Dermis blood vessel endothelial cell (primary cell): ENCODE results near the gene BICD1. TPM values are rescaled to one million over a fixed set of nuclear protein-coding genes. Genes with fewer than 3 reads are reported as not detected.

Experiments
- DNase-seq: peaks from one replicate; pipeline ENCODE4 v3.0.0; 2010
- total RNA-seq: library from RNA; depleted of rRNA; stranded (reverse); fragments of >200 nt; gene quantifications from 2 replicates; pipeline ENCODE4 v1.2.3, GENCODE V29; 2014

The BICD1 gene
- total RNA-seq, 1 donor from 2014 or later, result 14.8 TPM

DNA sequence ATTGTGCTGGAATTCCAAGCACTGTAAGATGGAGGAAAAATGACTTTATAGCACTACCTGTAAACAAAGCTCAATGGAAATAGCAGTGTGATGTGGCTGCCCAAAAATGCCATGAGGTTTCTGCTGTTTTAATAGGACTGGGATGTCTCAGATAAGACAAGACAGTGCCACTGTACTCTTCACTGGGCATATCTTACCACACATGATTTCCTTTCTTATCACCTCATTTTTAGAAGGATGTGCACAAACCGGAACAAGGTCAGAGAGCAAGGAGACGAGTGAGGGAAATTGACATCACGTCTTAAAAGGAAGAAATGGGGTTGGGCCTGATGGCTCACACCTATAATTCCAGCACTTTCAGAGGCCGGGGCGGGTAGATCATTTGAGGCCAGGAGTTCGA lies 254.3 kb downstream of the BICD1 start:
- DNase-seq, result no peak

DNA sequence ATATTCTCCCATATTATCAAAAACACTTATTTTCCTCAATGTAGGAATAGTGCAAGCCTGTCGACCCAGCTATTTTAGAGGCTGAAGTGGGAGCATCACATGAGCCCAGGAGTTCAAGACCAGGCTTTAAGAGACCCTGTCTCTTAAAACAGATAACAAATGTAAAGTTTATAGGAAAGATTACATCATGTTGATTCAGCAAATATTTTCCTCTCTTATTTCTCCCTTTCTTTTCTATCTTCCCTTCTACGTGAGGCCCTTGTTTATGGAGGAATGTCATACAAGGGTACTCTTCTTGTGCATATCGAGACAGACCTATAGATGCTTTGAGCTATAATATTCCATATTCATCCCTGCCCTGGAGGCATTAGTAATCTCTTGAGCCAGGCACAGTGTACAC lies 256.2 kb downstream of the BICD1 start:
- no peak for DNase-seq

DNA sequence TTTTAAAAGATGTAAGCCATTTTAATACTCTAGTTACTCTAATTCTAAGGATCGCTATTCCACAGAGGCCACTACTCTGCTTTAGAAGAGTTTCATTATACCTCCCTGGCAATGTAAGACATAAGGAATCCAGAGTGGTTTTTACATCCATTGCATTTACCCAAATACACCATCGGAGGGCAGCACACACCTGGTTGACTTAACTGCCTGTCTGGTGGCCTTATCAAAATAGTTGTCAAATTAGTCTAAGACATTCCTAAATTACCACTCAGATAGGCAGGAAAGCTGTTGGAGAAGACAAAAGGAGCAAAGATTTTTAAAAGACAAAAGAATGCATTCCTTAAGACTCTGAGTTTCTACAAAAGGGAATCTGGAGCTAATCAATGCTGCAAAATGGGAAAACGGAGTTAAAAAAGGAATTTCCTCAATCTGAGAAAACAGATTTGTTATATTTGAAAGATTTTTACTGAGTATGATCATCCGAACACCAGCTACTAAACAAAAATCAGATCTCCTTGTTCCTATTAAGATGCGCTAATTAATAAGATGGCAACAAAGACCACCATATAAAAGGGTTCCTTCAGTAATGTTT lies 258.9 kb downstream of the BICD1 start:
- peak; percentile 91 for DNase-seq

DNA sequence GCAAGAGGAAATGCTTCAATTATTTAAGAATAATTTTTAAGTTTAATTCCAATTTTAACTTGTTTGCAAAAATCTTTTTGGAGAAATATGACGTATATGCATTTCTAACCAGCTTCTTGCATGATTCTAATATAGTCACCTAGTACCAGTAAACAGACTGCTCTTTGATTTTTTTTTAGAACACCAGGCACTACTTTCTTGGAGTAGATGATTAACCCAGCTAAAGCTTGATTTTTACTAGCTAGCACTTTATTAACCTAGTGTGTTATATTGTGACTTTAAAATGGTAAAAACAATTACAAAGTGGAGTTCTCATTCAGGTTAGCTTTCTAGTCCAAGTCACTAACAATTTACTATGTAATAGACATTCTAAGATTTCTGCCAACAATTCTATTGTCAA lies 260.1 kb downstream of the BICD1 start:
- no peak for DNase-seq

DNA sequence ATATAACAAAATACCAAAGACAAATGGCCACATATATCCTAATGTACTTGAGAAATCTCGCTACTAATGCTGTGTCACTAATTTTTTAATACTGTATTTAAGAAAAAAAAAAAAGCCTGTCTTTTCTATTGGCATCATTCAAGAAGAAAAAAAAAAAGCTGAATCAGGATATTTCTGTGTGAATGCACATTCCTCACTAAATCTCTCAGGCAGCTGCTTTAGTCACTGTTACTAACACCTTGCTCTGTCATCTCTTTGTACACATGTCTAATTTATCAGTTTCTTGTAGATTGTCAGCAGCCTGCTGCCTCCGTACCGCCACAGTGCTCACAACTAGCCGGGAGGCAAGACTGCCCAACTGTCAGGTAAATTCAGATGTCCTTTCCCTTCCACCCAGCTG lies 260.7 kb downstream of the BICD1 start:
- no peak for DNase-seq

DNA sequence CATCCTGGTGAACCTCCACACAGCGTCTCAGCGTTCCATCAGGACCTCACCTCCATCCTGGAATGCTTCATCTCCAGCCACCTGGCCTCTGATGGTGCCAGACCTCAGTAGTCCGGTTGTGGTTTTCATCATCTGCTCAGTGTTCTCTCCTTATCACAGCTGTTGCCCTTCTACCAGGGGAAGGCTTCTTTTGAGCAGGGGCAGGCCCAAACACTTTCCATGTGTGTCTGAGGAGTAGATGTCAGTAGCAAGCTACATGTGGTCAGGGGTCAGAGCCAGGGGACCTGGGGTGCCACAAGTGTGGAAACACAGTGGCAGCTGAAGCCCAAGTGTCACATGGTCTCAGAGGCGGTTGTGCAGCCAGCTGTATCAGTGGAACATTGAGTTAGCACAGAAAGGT lies 262.6 kb downstream of the BICD1 start:
- DNase-seq, result no peak

DNA sequence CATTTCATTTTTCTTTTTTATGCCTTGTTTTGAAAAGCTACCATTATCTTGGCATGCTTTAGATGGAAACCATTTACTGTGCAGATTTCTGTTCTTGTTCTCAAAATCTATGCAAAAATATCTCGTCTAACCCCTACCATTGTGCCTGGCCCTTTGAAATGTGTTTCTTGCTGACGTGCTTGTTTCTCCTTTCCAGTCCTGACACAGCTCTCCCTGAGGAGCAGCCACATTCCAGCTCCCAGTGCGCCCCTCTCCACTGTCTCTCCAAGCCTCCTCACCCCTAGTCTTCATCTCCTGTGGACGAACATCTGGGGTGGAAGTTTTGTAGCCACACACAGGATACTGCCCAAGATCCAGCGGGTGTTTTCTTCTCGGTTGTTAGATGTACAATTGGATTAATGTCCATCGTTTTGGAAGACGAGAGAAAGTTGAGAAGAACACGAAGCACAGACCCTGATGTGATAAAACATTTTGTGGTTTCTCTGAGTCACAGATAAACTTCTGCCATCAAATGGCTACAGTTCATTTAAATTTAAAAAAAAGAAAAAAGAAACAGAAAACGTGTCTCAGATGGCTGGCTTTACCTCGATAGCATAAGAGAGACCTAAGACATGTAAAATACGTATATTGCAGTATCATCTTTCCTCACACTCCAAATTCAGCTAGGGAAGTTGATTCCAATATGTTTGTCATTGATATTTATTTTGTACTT lies 270.9 kb downstream of the BICD1 start:
- no peak for DNase-seq

DNA sequence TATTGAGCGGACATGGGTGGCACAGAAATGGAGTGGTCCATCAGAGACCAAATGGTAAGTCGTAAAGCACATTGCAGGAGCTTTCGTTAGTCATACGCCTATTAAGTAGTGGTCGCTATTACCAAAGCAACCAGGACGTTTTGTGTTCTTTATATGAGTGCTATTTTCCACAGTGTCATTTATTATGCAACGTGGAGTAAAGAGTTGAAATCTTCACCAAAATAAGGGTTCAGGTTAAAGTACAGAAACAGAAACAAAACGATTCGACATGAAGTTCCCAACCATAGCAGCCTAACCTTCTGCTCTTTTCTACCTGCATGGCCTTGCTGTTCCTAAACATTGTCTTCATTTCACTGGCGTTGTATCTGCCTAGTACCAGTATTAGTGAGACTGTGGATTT lies 272.6 kb downstream of the BICD1 start:
- DNase-seq, result no peak

DNA sequence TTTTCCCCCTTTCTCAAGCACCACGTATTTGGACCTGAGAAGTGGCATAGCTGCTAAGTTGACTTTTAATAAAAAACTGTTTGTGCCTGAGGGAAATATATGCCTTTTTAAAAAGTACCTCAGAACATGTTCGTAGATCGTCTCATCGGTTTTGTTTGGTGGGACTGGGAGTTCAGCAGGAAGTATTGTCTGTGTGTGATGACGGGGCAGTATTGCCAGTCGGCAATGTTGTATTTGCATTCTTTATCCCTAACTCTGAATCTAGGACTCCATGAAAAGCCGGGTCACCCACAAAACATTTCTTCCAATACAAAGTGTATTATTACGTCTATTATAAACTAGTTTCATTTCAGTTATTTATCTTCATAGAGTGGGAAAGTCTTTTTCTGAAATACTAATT lies 273.0 kb downstream of the BICD1 start:
- no peak for DNase-seq

DNA sequence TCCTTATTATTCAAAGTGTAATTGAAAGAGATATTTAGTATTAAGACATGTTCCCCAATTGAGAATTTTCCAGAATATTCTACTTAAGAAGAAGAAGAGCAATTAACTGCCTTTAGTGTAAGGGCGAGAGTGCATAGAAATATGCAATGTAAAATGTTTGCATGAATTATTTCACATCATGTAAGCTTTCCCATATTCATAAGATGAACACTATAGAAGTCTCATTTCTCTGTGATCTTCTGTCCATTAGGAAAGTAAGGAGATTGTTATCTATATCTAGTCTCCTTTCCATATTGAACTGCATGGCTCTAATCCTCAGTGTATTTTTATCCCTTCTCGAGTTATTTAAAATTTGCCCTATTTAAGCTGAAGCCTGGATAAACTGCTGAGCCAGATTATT lies 275.6 kb downstream of the BICD1 start:
- DNase-seq, result no peak

DNA sequence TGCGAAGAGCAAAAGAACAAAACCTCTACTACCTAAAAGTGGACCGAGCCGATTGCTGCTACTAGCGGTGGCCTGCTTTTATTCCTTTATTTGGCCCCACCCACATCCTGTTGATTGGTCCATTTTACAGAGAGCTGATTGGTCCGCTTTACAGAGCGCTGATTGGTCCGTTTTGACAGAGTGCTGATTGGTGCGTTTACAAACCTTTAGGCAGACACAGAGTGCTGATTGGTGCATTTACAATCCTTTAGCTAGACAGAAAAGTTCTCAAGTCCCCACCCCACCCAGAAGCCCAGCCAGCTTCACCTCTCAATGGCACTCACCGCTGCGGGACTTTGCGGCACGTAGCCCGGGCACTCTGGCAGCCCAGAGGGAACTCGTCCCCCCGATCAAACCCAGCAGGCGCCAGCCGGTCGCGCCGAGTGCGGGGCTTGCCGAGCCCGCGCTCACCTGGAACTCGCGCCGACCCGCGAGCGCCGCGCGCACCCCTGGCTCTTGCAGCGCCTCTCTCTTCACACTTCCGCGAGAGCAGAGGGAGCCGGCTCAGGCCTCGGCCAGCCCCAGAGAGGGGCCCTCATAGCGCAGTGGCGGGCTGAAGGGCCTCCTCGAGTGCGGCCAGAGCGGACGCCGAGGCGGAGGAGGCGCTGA lies 284.0 kb downstream of the BICD1 start:
- peak; percentile 41 for DNase-seq

DNA sequence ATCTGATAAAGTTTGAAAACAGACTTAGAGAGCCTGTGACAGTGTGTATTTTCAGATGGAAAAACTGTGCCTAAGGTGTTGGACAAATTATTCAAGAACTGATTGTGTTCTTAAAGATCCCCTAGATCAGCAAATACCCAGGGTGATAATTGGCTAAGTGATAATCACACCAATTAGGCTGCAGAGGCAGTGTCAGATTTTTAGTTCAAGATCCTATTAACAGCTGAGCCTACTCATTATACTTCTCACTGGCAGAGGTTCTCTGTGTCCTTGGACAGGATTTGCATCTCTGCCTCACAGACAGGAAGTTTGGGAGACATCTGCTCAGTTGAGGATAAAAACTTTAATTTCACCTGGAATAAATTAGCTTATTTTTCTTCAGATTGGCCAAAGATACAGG lies 288.4 kb downstream of the BICD1 start:
- no peak for DNase-seq

DNA sequence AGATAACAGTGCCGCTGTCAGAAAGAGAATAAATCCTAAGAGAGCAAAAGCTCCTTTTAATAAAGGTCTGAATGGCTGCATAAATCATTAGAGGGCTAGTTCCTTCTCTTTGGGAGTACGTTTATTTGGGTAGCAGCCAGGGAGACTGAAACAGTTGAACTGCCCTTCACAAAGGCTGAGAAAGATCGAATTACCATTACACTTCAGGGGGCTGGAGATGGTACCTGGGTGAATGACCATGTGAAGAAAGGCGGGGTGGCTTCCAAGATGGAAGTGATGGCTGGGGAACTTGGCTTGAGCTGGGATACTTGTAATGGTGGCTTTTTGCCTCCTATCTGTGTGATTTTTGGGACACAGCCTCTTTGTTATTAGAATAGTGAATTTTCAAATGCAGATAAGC lies 291.0 kb downstream of the BICD1 start:
- DNase-seq, result no peak

DNA sequence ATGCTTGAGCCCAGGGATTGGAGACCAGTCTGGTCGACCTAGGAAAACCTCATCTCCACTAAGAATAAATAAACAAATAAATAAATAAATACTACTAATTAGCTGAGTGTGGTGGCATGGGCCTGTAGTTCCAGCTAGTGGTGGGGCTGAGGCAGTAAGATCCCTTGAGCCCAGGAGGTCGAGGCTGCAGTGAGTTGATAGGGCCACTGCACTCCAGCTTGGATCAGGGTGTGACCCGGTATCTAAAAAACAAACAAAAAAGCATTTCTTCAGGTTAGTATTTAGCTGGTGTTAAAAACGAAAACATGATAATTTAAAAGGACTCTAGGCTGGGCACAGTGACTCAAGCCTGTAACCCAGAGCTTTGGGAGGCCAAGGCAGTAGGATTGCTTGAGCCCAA lies 291.5 kb downstream of the BICD1 start:
- no peak for DNase-seq

DNA sequence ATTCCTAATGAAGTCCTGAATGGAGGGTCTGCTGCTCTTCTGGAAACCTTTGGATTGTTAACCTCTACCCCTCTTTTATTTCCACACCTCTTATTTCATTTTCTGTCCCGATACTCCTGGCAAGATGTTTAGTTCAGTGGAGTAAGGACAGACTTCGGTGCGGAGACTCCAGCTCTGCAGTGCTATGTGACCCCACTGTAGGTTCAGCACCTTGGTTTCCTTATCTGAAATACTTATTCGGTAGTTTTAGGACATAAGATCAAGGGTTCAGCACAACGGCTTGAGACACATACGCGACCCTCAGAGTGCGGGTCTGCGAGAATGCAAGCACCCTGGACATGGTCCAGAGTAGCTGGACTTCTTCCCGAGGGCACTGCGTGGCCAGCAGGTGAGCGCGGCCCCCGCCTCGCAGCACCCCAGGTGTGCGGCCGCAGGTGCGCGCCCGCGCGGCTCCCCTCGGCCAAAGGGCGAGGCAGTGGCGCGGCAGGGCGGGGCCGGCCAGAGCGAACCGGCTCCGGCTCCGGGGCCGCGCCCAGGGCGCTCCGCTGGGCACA lies 292.2 kb downstream of the BICD1 start:
- DNase-seq, result peak; percentile 15

DNA sequence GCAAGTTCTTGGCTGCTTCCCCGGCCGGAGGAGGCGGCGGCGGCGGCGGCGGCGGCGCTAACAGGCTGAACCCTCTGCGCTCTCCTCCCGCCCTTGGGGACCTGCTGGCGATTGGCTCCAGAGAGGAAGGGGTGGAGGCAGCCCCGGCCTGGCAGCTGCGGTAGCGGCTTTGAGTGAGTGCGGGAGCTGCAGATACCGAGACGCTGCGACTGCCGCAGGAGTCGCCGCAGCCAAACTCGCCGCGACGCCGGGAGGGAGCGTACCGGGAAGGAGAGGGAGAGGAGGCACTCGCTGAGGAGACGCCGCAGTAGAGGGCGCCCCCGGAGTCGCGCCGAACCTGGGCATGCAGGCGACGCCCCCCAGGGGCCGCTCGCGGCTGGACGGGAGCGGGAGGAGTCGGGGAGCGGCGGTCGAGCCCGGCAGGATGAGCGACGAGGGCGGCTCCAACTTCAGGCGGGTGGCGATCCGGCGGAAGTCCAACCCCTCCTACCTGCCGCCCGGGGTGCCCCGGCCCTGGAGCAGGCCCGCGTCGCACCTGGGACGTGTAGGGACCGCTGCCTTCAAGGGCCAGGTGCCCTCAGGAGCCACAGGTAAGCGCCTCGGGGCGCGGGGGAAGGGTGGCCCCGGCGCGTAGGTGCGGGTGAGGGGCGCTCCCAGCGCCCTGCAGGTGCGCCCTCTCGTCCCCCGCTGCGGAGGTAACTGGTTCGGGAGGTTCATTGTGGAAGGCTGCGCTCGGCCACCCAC lies 292.9 kb downstream of the BICD1 start, which contains the start of gene FGD4:
FGD4 (plus strand) TSS at position 189 of the 744 bp plus-strand sequence.
- DNase-seq, result peak; percentile 92

DNA sequence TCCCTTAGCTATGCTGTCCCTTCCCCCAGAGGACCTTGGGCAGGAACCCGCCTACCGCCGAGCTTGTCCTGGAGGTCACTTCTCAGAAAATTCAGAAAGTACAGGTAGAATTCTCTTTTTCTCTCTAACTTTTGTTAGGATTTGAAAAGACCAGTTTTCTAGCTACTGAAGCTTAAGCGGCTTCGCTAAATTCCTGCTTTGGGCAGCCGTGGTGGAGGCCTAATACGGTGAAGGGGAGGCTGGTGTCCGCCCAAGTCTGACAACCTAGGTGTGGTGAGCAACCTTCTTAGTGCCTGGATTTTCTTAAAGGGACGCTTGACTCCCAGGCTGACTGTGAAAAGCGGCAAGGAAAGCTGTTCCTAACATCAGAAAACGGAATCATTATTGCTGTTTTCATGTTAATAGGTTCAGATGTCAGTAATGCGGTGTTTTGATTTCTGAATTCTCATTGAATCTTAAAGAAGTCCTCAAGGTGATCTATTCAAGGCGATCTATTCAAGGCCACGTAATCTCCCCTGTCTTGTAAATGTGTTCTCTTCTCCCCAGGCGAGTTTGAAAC lies 293.5 kb downstream of the BICD1 start:
- peak; percentile 48 for DNase-seq

DNA sequence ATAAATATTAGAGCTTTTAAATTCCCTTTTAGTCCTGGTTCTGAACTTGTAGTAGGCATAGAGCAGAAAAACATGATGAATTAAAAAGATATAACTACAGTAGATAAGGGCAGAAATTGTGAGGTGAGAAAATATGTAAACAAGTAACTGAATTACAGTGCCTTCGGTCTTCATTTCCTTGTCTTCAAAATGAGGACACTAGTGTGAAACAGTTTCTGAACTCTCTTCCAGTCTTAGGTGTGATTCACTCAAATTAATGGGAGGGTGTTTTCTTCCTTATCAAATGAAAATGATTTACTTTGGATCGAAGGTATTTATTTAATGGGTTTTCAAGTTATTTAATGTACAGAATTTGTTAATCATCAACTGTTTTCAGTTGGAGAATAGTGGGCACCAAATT lies 294.2 kb downstream of the BICD1 start:
- peak; percentile 21 for DNase-seq

DNA sequence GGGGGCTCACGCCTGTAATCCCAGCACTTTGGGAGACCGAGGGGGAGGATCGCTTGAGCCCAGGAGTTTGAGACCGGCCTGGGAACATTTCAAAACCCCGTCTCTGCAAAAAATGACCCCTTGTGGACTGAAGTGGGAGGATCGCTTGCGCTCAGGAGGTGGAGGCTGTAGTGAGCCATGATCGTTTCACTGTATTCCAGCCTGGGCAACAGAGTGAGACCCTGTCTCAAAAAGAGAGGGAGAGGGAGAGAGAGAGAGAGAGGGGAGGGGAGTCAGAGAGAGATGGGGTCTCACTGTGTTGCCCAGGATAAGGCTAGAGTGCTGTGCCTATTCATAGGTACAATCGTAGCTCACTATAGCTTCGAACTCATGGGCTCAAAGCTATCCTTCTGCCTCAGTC lies 295.5 kb downstream of the BICD1 start:
- DNase-seq, result no peak

DNA sequence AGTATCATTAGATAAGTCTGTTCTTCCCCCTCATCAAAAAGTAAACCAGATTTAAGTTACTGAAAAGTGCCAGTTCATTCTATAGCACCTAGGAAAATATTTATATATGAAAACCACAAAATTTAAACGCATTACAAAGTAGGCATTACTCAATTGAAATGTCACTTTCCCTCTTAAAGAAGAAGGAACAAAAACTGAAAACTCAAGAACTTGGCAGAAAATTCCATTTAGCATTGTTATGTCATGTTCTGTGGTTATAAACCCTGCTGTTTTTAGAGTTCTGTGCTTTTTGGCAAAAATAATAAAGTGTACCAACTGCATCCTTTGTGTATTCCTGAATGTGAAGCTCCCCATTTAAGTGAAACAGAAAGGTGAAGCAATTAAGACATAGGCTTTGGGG lies 296.3 kb downstream of the BICD1 start:
- DNase-seq, result no peak

DNA sequence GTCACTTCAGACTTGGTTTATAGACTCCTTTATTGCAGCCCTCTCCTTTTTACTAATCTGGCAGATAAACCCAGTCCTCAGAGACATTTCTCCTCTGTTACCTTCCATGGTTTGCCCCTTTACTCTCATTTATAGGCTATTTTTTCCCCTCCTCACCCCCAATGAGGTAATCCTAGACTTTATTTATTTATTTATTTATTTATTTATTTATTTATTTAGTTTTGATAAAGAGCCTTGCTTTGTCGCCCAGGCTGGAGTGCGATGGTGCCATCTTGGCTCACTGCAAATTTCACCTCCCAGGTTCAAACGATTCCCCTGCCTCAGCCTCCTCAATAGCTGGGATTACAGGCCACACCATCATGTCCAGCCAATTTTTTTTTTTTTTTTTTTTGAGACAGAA lies 301.1 kb downstream of the BICD1 start:
- DNase-seq, result no peak

DNA sequence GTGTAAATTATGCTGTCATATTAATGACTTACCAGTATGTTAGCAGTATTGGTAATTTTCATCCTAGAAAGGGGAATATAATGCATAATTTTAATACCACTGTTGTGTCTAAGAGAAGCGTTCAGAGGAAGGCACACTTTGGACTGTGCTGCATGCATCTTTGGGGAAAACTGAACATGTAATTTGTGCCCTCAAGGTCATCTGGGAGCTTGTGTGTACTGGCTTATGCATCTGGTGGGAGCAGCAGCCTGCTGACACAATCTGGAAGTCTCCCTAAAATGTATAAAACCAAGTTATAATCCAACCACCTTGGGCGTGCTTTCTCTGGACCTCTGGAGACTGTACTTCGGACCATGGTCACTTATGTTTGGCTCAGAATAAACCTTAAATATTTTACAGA lies 306.8 kb downstream of the BICD1 start:
- DNase-seq, result no peak

DNA sequence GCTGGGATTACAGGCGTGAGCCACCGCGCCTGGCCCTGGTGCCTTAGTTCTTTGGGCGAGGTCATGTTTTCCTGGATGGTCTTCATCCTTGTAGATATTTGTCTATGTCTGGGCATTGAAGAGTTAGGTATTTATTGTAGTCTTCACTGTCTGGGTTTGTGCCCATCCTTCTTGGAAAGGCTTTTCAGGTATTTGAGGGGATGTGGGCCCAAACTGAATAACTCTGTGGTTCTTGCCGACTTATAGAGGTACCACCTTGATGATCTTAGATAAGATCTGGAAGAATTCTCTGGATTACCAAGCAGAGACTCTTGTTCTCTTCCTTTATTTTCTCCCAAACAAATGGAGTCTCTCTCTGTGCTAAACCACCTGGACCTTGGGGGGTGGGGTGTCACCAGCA lies 311.6 kb downstream of the BICD1 start:
- DNase-seq, result no peak
